Neuronal stem cell (in vitro differentiated cells): ENCODE measurements around the gene KIF26B.
A peak's percentile ranks its signal among the peaks of the same experiment; 100 is the strongest.

Source experiments
- DNase-seq: peaks from one replicate; pipeline ENCODE4 v3.0.0-alpha.2; 2013; ENCODE audit warnings: low spot score
- H2AFZ ChIP-seq: one replicate; pipeline ENCODE4 v1.6.1; 2013; ENCODE audit warnings: mild to moderate bottlenecking, low read length, inconsistent platforms
- H2AK5ac ChIP-seq: 2 replicates; pipeline ENCODE4 v1.6.1; 2013; ENCODE audit warnings: low read depth, mild to moderate bottlenecking, inconsistent platforms, low read length, moderate library complexity, mixed read lengths
- H2BK120ac ChIP-seq: 2 replicates; pipeline ENCODE4 v1.6.1; 2013; ENCODE audit warnings: low read depth, mild to moderate bottlenecking, inconsistent platforms, low read length, moderate library complexity, mixed read lengths
- H2BK12ac ChIP-seq: one replicate; pipeline ENCODE4 v1.6.1; 2013; ENCODE audit warnings: low read length, inconsistent platforms
- H2BK15ac ChIP-seq: 2 replicates; pipeline ENCODE4 v1.6.1; 2013; ENCODE audit warnings: mild to moderate bottlenecking, low read length, inconsistent platforms, mixed read lengths
- H2BK5ac ChIP-seq: one replicate; pipeline ENCODE4 v1.6.1; 2013; ENCODE audit warnings: inconsistent platforms, mild to moderate bottlenecking, low read length, moderate library complexity
- H3K14ac ChIP-seq: one replicate; pipeline ENCODE4 v1.6.1; 2013; ENCODE audit warnings: low read length, inconsistent platforms
- H3K18ac ChIP-seq: 2 replicates; pipeline ENCODE4 v1.6.1; 2013; ENCODE audit warnings: low read length, inconsistent platforms
- H3K23ac ChIP-seq: 2 replicates; pipeline ENCODE4 v1.6.1; 2013; ENCODE audit warnings: low read depth, mild to moderate bottlenecking, mixed read lengths, low read length, inconsistent platforms; ENCODE audit not compliant: poor library complexity
- H3K27ac ChIP-seq: replicated peaks from 3 replicates; pipeline ENCODE4 v1.5.1; 2013; ENCODE audit warnings: low read length, inconsistent platforms
- H3K27me3 ChIP-seq, 3 experiments: 2 replicates each; pipeline ENCODE4 v1.6.1; 2013; ENCODE audit warnings: low read length in 3 of 3, mild to moderate bottlenecking in 2 of 3, inconsistent platforms in 1 of 3, low read depth in 1 of 3, mixed read lengths in 1 of 3, moderate library complexity in 1 of 3; ENCODE audit not compliant: control insufficient read depth in 3 of 3, insufficient read depth in 3 of 3
- H3K36me3 ChIP-seq, 2 donors: replicated peaks in 1 of 2; 2 replicates each; pipeline ENCODE4 v1.6.1; 2013; ENCODE audit warnings: low read length in 2 of 2; ENCODE audit not compliant: control insufficient read depth in 2 of 2, insufficient read depth in 2 of 2
- H3K4ac ChIP-seq: 2 replicates; pipeline ENCODE4 v1.6.1; 2013; ENCODE audit warnings: inconsistent platforms, mild to moderate bottlenecking, low read length, moderate library complexity
- H3K4me1 ChIP-seq, 2 donors: 1 replicate in 1 of 2; 2 replicates in 1 of 2; pipeline ENCODE4 v1.6.1; 2013; ENCODE audit warnings: low read length in 2 of 2, low read depth in 1 of 2; ENCODE audit not compliant: control insufficient read depth in 2 of 2, insufficient read depth in 1 of 2
- H3K4me2 ChIP-seq: one replicate; pipeline ENCODE4 v1.6.1; 2013; ENCODE audit warnings: mild to moderate bottlenecking, low read length, inconsistent platforms; ENCODE audit not compliant: insufficient read depth, poor library complexity, severe bottlenecking
- H3K4me3 ChIP-seq, 2 donors: 2 replicates each; pipeline ENCODE4 v1.5.1; 2013; ENCODE audit warnings: low read length in 2 of 2, mild to moderate bottlenecking in 2 of 2, inconsistent platforms in 1 of 2, moderate library complexity in 1 of 2
- H3K79me1 ChIP-seq: one replicate; pipeline ENCODE4 v1.6.1; 2013; ENCODE audit warnings: low read depth, mild to moderate bottlenecking, inconsistent platforms, low read length, moderate library complexity
- H3K9ac ChIP-seq: one replicate; pipeline ENCODE4 v1.6.1; 2013; ENCODE audit warnings: mild to moderate bottlenecking, low read depth, low read length, inconsistent platforms; ENCODE audit not compliant: poor library complexity
- H3K9me3 ChIP-seq, 2 donors: replicated peaks in 1 of 2; 2 replicates each; pipeline versions ENCODE3 to v1.6.1; 2013; ENCODE audit warnings: low read length in 2 of 2, mild to moderate bottlenecking in 2 of 2, inconsistent platforms in 1 of 2, low read depth in 1 of 2, mixed read lengths in 1 of 2, moderate library complexity in 1 of 2; ENCODE audit not compliant: control insufficient read depth in 2 of 2, insufficient read depth in 1 of 2
- H4K8ac ChIP-seq: one replicate; pipeline ENCODE4 v1.6.1; 2013; ENCODE audit warnings: low read depth, mild to moderate bottlenecking, inconsistent platforms, low read length, moderate library complexity
- H4K91ac ChIP-seq: one replicate; pipeline ENCODE4 v1.6.1; 2013; ENCODE audit warnings: low read length, low read depth, mild to moderate bottlenecking, inconsistent platforms; ENCODE audit not compliant: poor library complexity
- WGBS, 2 donors: extraction: QIAGEN DNeasy Blood & Tissue Kit; methylation state at CpG; one replicate each; pipeline ENCODE4 v1.1.7; 2013; ENCODE audit warnings: missing lambda C conversion rate in 2 of 2, mixed read lengths in 1 of 2; ENCODE audit not compliant: insufficient read length in 2 of 2, insufficient replicate concordance in 1 of 2; ENCODE audit errors: extremely low coverage in 2 of 2; 5-methylcytosine and 5-hydroxymethylcytosine counted together

Gene KIF26B

DNA sequence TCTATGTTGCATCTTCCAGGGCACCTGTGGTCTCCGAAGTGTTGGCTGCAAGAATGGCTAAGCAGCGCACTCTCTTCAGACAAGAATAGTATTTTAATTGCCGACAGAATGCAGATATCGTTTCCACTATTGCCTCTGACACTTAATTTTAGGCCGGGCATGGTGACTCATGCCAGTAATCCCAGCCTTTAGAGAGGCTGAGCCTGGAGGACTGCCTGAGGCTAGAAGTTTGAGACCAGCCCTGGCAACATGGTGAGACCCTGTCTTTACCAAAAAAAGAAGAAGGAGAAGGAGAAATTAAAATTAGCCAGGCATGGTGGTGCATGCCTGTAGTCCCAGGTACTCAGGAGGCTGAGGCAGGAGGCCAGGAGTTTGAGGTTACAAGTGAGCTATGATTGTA lies 306.9 kb downstream of the KIF26B start:
- Histone ChIP-seq H3K79me1 (no peaks in the 10 kb centered on the region), H3K18ac (no peak overlapping the region), H3K4me1 (peaks cover 2 to 5% of the 10 kb centered on the region in 2 donors), H3K4me3 (no peak overlapping the region), H3K23ac (no peak overlapping the region), H3K27ac (no peak overlapping the region), H2BK15ac (no peak overlapping the region), H2BK5ac (no peak overlapping the region), H3K9me3 (no peaks in the 10 kb centered on the region), H4K91ac (no peak overlapping the region), H3K9ac (no peak overlapping the region), H3K36me3 (no peaks in the 10 kb centered on the region), H3K4ac (no peak overlapping the region), H3K14ac (no peak overlapping the region), H2AK5ac (no peak overlapping the region), H4K8ac (no peak overlapping the region), H2AFZ (no peak overlapping the region), H3K27me3 (no peaks in the 10 kb centered on the region), H2BK120ac (no peak overlapping the region), H2BK12ac (no peak overlapping the region), H3K4me2 (no peak overlapping the region)
- WGBS, 2 donors, result no CpG with 5 or more reads among the region's 5 CpGs
- no peak for DNase-seq

DNA sequence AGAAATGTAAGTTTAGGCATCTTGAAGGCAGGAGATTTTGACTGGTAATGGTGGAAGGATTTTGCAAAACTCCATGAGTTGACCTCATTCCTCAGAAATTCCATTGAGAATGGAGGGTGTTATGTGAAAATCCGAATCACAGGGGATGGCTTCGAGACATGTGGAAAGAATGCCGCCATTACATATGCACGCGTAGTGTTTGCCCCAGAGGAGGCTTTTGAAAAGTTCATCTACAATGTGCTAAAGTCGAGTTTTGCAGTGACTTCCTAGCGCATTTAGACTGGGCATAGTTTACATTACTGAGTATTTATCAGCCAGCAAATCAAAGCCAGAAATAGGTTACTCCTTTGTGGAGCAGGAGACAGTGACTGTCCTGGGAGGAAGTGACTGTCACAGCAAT lies 307.4 kb downstream of the KIF26B start:
- no peak overlapping the region for H3K9ac ChIP-seq
- H2BK120ac ChIP-seq, result no peak overlapping the region
- H3K18ac ChIP-seq, result no peak overlapping the region
- no peak overlapping the region for H4K91ac ChIP-seq
- no peak for DNase-seq
- no peak overlapping the region for H2BK12ac ChIP-seq
- no peak overlapping the region for H4K8ac ChIP-seq
- no peak overlapping the region for H3K14ac ChIP-seq
- H3K9me3 ChIP-seq, result no peaks in the 10 kb centered on the region
- H3K23ac ChIP-seq, result no peak overlapping the region
- no peak overlapping the region for H2AFZ ChIP-seq
- H3K79me1 ChIP-seq, result no peaks in the 10 kb centered on the region
- no CpG with 5 or more reads among the region's 7 CpGs for WGBS, 2 donors
- H3K4ac ChIP-seq, result no peak overlapping the region
- no peak overlapping the region for H2BK15ac ChIP-seq
- H2AK5ac ChIP-seq, result no peak overlapping the region
- no peak overlapping the region for H3K4me2 ChIP-seq
- no peak overlapping the region for H2BK5ac ChIP-seq
- peaks cover 2 to 5% of the 10 kb centered on the region in 2 donors for H3K4me1 ChIP-seq
- H3K4me3 ChIP-seq, result no peak overlapping the region
- no peaks in the 10 kb centered on the region for H3K36me3 ChIP-seq
- H3K27ac ChIP-seq, result no peak overlapping the region
- H3K27me3 ChIP-seq, result no peaks in the 10 kb centered on the region

DNA sequence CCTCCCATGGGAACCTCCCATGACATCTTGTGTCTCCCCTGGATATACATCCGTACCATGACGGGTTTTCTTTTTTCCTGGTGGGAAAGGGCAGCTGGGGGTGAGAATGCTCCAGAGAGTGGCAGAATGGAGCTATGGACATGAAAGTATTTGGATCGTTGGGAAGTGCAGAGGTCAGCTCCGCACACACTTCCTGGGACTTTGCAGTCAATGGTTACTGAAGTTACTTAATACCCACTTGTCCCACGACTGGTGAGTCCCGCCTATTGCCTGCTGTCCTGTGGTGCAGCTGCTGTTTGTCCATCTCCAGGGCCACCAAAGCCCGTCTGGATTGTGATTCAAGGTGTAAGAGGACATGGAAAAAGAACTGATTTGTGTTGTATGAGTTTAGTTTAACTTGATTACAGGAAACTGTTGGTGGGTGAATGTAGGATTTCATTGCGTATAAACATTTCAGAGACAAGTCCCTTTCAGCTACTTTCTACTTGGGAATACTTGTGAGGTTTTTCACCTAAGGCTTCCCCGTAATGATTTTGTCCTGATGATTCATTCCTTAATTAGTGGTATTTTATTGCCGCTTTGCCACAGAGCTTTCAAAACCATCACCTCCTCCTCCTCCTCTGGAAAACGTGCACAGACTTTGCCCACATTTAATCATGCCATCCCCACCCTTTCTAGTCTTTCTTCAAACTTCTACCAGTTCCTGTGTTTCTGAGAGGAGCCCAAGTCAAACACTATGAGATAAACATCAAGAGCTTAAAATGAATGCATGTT lies 308.8 kb downstream of the KIF26B start:
- H3K4ac ChIP-seq, result no peak overlapping the region
- H2BK12ac ChIP-seq, result no peak overlapping the region
- no peak overlapping the region for H3K9ac ChIP-seq
- no peak overlapping the region for H3K27ac ChIP-seq
- H3K4me3 ChIP-seq, result no peak overlapping the region
- no peaks in the 10 kb centered on the region for H3K27me3 ChIP-seq
- no peak overlapping the region for H3K23ac ChIP-seq
- no peak overlapping the region for H2AFZ ChIP-seq
- H2BK5ac ChIP-seq, result no peak overlapping the region
- no peak overlapping the region for H4K91ac ChIP-seq
- H3K14ac ChIP-seq, result no peak overlapping the region
- no peak for DNase-seq
- no peaks in the 10 kb centered on the region for H3K9me3 ChIP-seq
- WGBS, 2 donors, result no CpG with 5 or more reads among the region's 11 CpGs
- no peaks in the 10 kb centered on the region for H3K36me3 ChIP-seq
- no peak overlapping the region for H3K18ac ChIP-seq
- peaks cover 2 to 9% of the 10 kb centered on the region in 2 donors for H3K4me1 ChIP-seq
- no peak overlapping the region for H3K4me2 ChIP-seq
- no peak overlapping the region for H2BK15ac ChIP-seq
- no peak overlapping the region for H4K8ac ChIP-seq
- no peak overlapping the region for H2BK120ac ChIP-seq
- no peaks in the 10 kb centered on the region for H3K79me1 ChIP-seq
- no peak overlapping the region for H2AK5ac ChIP-seq

DNA sequence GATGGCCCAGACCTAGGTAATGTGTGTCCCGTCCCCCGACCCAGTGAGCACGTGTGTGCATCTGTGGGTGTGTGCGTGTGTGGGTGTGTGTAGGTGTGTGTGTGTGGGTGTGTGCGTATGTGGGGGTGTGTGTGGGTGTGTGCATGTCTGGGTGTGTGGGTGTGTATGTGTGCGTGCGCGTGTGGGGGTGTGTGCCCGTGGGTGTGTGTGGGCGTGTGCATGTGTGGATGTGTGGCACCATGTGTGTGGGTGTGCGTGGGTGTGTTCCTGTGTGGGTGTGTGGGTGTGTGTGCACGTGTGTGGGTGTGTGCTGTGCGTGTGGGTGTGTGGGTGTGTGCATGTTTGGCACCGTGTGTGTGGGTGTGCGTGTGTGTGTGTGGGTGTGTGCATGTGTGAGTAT lies 309.5 kb downstream of the KIF26B start:
- H3K9me3 ChIP-seq, result no peaks in the 10 kb centered on the region
- no peak overlapping the region for H2BK120ac ChIP-seq
- H2BK5ac ChIP-seq, result no peak overlapping the region
- no peaks in the 10 kb centered on the region for H3K79me1 ChIP-seq
- peaks cover 2 to 9% of the 10 kb centered on the region in 2 donors for H3K4me1 ChIP-seq
- H3K27me3 ChIP-seq, result no peaks in the 10 kb centered on the region
- H3K9ac ChIP-seq, result peak overlapping the region; percentile 36
- WGBS, 2 donors, result 100% methylated on average over 1 of the region's 15 CpGs; no CpG with 5 or more reads in 1 of the 2 donors
- no peak overlapping the region for H3K4ac ChIP-seq
- H3K23ac ChIP-seq, result peak overlapping the region; percentile 49
- no peak overlapping the region for H3K4me2 ChIP-seq
- H2BK15ac ChIP-seq, result no peak overlapping the region
- no peak overlapping the region for H3K27ac ChIP-seq
- H4K8ac ChIP-seq, result no peak overlapping the region
- DNase-seq, result no peak
- H3K14ac ChIP-seq, result no peak overlapping the region
- peak overlapping the region in 1 of 2 donors; percentile 73 for H3K4me3 ChIP-seq
- H3K18ac ChIP-seq, result no peak overlapping the region
- no peaks in the 10 kb centered on the region for H3K36me3 ChIP-seq
- H4K91ac ChIP-seq, result no peak overlapping the region
- H2AK5ac ChIP-seq, result no peak overlapping the region
- peak overlapping the region; percentile 65 for H2BK12ac ChIP-seq
- no peak overlapping the region for H2AFZ ChIP-seq
